Fibroblast of lung (primary cell): ENCODE results near the gene GPC3. TPM values are rescaled to one million over a fixed set of nuclear protein-coding genes. Genes with fewer than 3 reads are reported as not detected.

Experiments
- DNase-seq, 2 donors: peaks; one replicate each; pipeline versions ENCODE4 v3.0.0 to v3.0.0-alpha.2; 2010; ENCODE audit warnings: low read depth in 2 of 2
- H2AFZ ChIP-seq: 2 replicates; pipeline ENCODE4 v1.5.1; 2012; ENCODE audit warnings: low read length, control low read depth, inconsistent platforms
- H3K27ac ChIP-seq: 2 replicates; pipeline ENCODE4 v1.5.1; 2011; ENCODE audit warnings: low read length, control low read depth; ENCODE audit not compliant: insufficient read depth
- H3K27me3 ChIP-seq: 2 replicates; pipeline ENCODE4 v1.5.1; 2011; ENCODE audit warnings: mild to moderate bottlenecking, low read length; ENCODE audit not compliant: control insufficient read depth, insufficient read depth
- H3K36me3 ChIP-seq: 2 replicates; pipeline ENCODE4 v1.5.1; 2011; ENCODE audit warnings: low read length; ENCODE audit not compliant: control insufficient read depth, insufficient read depth
- H3K4me1 ChIP-seq: 2 replicates; pipeline ENCODE4 v1.5.1; 2011; ENCODE audit warnings: low read length; ENCODE audit not compliant: control insufficient read depth, insufficient read depth; ENCODE audit errors: extremely low read depth
- H3K4me2 ChIP-seq: 2 replicates; pipeline ENCODE4 v1.5.1; 2011; ENCODE audit warnings: low read length, control low read depth; ENCODE audit not compliant: insufficient read depth; ENCODE audit errors: extremely low read depth
- H3K4me3 ChIP-seq, 4 experiments: fragments of 200-600 bp in 1 of 4; sonication (generic) in 1 of 4; replicated peaks in 1 of 4; 2 replicates each; pipeline ENCODE4 v1.5.1; 2011 to 2016; ENCODE audit warnings: low read length in 4 of 4, low read depth in 3 of 4, mild to moderate bottlenecking in 3 of 4, control low read depth in 2 of 4, inconsistent platforms in 1 of 4, mixed read lengths in 1 of 4; ENCODE audit not compliant: insufficient read depth in 1 of 4; ENCODE audit errors: control extremely low read depth in 1 of 4
- H3K79me2 ChIP-seq: 2 replicates; pipeline ENCODE4 v1.5.1; 2012; ENCODE audit warnings: mild to moderate bottlenecking, low read length, inconsistent platforms; ENCODE audit not compliant: control insufficient read depth, insufficient read depth
- H3K9ac ChIP-seq: 2 replicates; pipeline ENCODE4 v1.5.1; 2011; ENCODE audit warnings: mild to moderate bottlenecking, low read length, control low read depth; ENCODE audit not compliant: insufficient read depth
- H3K9me3 ChIP-seq: 2 replicates; pipeline ENCODE4 v1.5.1; 2012; ENCODE audit warnings: low read depth, low read length; ENCODE audit not compliant: control insufficient read depth, insufficient read depth
- H4K20me1 ChIP-seq: 2 replicates; pipeline ENCODE4 v1.5.1; 2011; ENCODE audit warnings: low read length; ENCODE audit not compliant: control insufficient read depth, insufficient read depth; ENCODE audit errors: extremely low read depth
- CTCF ChIP-seq, 2 donors: IDR thresholded peaks in 1 of 2; conservative IDR thresholded peaks in 1 of 2; 1 replicate in 1 of 2; 2 replicates in 1 of 2; pipeline ENCODE4 v1.5.1; 2011 to 2012; ENCODE audit warnings: low read length in 2 of 2, control low read depth in 1 of 2, inconsistent platforms in 1 of 2, low read depth in 1 of 2, mild to moderate bottlenecking in 1 of 2
- EZH2 ChIP-seq: IDR thresholded peaks from 2 replicates; pipeline ENCODE4 v1.5.1; 2012; ENCODE audit warnings: low read length, control low read depth, mild to moderate bottlenecking; ENCODE audit errors: missing control alignments
- polyA plus RNA-seq, 2 donors: library from polyadenylated mRNA; depleted of rRNA in 1 of 2; stranded (reverse) in 1 of 2; unstranded in 1 of 2; fragments of >200 nt; gene quantifications; 2 replicates each; pipeline ENCODE4 v1.2.1, GENCODE V29; 2011 to 2012; ENCODE audit warnings: missing spikeins in 1 of 2
- total RNA-seq: library from RNA; depleted of rRNA; stranded (reverse); fragments of >200 nt; gene quantifications from 2 replicates; pipeline ENCODE4 v1.2.1, GENCODE V29; 2014

Gene GPC3
- total and polyA plus RNA-seq, 2 donors (not counting 1 experiment from before 2014, with no cell fraction given), result 6.4 to 7.1 TPM

GRCh38 chrX:133981924-133982323 is 3.5 kb downstream of the GPC3 start:
- Histone ChIP-seq H3K36me3 (no peaks in the 10 kb centered on the region), H3K27me3 (peaks cover 4% of the 10 kb centered on the region), H3K27ac (no peak overlapping the region), H4K20me1 (no peaks in the 10 kb centered on the region), H3K4me3 (no peak overlapping the region), H3K79me2 (no peaks in the 10 kb centered on the region), H3K4me2 (no peak overlapping the region), H3K4me1 (no peaks in the 10 kb centered on the region), H3K9me3 (no peaks in the 10 kb centered on the region), H3K9ac (no peak overlapping the region), H2AFZ (no peak overlapping the region)
- no peak for TF ChIP-seq EZH2
- TF ChIP-seq CTCF (conservative IDR thresholded peaks at IDR 0.05 in 1 of 2, IDR thresholded peaks at IDR 0.05 in 1 of 2; ENCODE audit: low read depth in 1 of 2, low read length in 2 of 2), result no peak
- DNase-seq, result no peak

GRCh38 chrX:133980832-133981588 is 4.4 kb downstream of the GPC3 start:
- Histone ChIP-seq H3K9ac (no peak overlapping the region), H4K20me1 (no peaks in the 10 kb centered on the region), H3K27me3 (peaks cover 4% of the 10 kb centered on the region), H3K9me3 (no peaks in the 10 kb centered on the region), H3K4me3 (no peak overlapping the region), H3K4me2 (no peak overlapping the region), H2AFZ (no peak overlapping the region), H3K27ac (no peak overlapping the region), H3K79me2 (no peaks in the 10 kb centered on the region), H3K4me1 (no peaks in the 10 kb centered on the region), H3K36me3 (no peaks in the 10 kb centered on the region)
- DNase-seq, result peak in 1 of 2 donors; percentile 39
- no peak for TF ChIP-seq CTCF (conservative IDR thresholded peaks at IDR 0.05 in 1 of 2, IDR thresholded peaks at IDR 0.05 in 1 of 2; ENCODE audit: low read depth in 1 of 2, low read length in 2 of 2)

- no peaks in the 10 kb centered on the region for H3K79me2 ChIP-seq
- no peak overlapping the region for H3K27ac ChIP-seq
- no peak overlapping the region for H3K9ac ChIP-seq
- TF ChIP-seq CTCF (conservative IDR thresholded peaks at IDR 0.05 in 1 of 2, IDR thresholded peaks at IDR 0.05 in 1 of 2; ENCODE audit: low read depth in 1 of 2, low read length in 2 of 2) (no peak), EZH2 (no peak)
- H3K4me2 ChIP-seq, result no peak overlapping the region
- H3K36me3 ChIP-seq, result no peaks in the 10 kb centered on the region
- DNase-seq, result peak in 1 of 2 donors; percentile 55
- H2AFZ ChIP-seq, result no peak overlapping the region
- no peaks in the 10 kb centered on the region for H4K20me1 ChIP-seq
- H3K9me3 ChIP-seq, result no peaks in the 10 kb centered on the region
- H3K4me3 ChIP-seq, result no peak overlapping the region
- peaks cover 4% of the 10 kb centered on the region for H3K27me3 ChIP-seq
- H3K4me1 ChIP-seq, result no peaks in the 10 kb centered on the region
These were observed 5.0 kb downstream of the GPC3 start for GRCh38 chrX:133980406-133980805.
